Peyer's patch (tissue), 4 donors: ENCODE data around the gene TMC6. TPM values are rescaled to one million over a fixed set of nuclear protein-coding genes. Genes with fewer than 3 reads are reported as not detected.
A peak's percentile ranks its signal among the peaks of the same experiment; 100 is the strongest.

ENCODE experiments used
- DNase-seq, 3 donors: peaks; one replicate each; pipeline ENCODE4 v3.0.0-alpha.2; 2017 to 2019
- H3K27ac ChIP-seq, 4 donors: fragments of 200-600 bp; sonication (generic); one replicate each; pipeline ENCODE4 v1.5.1; 2016 to 2019
- H3K27me3 ChIP-seq, 2 donors: fragments of 200-600 bp; sonication (generic); one replicate each; pipeline ENCODE4 v1.5.1; 2019
- H3K36me3 ChIP-seq, 3 donors: fragments of 200-600 bp; sonication (generic); one replicate each; pipeline ENCODE4 v1.5.1; 2016 to 2019
- H3K4me1 ChIP-seq, 4 donors: fragments of 200-600 bp; sonication (generic); one replicate each; pipeline ENCODE4 v1.5.1; 2016 to 2019
- H3K4me3 ChIP-seq, 4 donors: fragments of 200-600 bp; sonication (generic); 1 replicate in 3 of 4; 2 replicates in 1 of 4; pipeline ENCODE4 v1.5.1; 2016 to 2019; ENCODE audit warnings: mild to moderate bottlenecking in 1 of 4
- H3K9me3 ChIP-seq, 4 donors: fragments of 200-600 bp; sonication (generic); one replicate each; pipeline ENCODE4 v1.5.1; 2016 to 2019; ENCODE audit warnings: mild to moderate bottlenecking in 1 of 4
- CTCF ChIP-seq, 6 experiments: fragments of 450-650 bp in 4 of 6; fragments of 200-600 bp in 2 of 6; sonication (generic) in 1 of 6; IDR thresholded peaks; one replicate each; pipeline ENCODE4 v1.5.1; 2017 to 2019; ENCODE audit warnings: antibody characterized with exemption in 6 of 6, mild to moderate bottlenecking in 3 of 6, moderate library complexity in 1 of 6
- POLR2A ChIP-seq, 2 donors: fragments of 450-650 bp; IDR thresholded peaks; one replicate each; pipeline ENCODE4 v1.5.1; 2017; ENCODE audit warnings: antibody characterized with exemption in 2 of 2, mild to moderate bottlenecking in 2 of 2, moderate library complexity in 2 of 2
- total RNA-seq, 4 donors: library from RNA; depleted of rRNA; stranded (reverse); fragments of >200 nt; gene quantifications; one replicate each; pipeline ENCODE4 v1.1.0, GENCODE V29; 2016

The TMC6 gene
- total RNA-seq, 4 donors from 2014 or later, result 54.5 to 107 (median 94.9) TPM

- peak overlapping the region in 3 of 4 donors; percentile 5 to 99 (median 84) for H3K27ac ChIP-seq
- no peak for DNase-seq
- H3K27me3 ChIP-seq, result no peaks in the 10 kb centered on the region
- TF ChIP-seq POLR2A (IDR thresholded peaks at IDR 0.05) (no peak), CTCF (IDR thresholded peaks at IDR 0.05) (no peak)
- H3K36me3 ChIP-seq, result peaks cover 0 to 50% (median 0%) of the 10 kb centered on the region in 3 donors
- no peaks in the 10 kb centered on the region for H3K9me3 ChIP-seq
- H3K4me1 ChIP-seq, result peaks cover 0 to 69% (median 44%) of the 10 kb centered on the region in 4 donors
- H3K4me3 ChIP-seq, result no peak overlapping the region
These were observed 5.2 kb downstream of the TMC6 start for GRCh38 chr17:78123258-78123929.

DNA sequence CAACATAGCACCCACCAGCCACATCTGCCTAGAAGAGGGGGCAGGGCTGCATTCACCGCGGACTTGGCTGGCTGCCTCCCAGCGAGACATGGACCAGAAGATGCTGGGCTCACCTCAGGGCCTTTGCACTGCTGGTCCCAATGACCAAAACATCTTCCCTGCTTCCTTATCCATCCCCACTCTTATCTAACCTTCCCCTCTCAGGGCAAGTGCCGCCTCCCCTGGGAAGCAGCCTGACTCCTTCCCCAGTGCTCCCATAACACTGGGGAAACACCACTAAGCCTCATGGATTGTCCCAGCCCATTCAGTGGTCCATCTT is 5.7 kb downstream of the TMC6 start:
- H3K4me1 ChIP-seq, result peaks cover 0 to 68% (median 45%) of the 10 kb centered on the region in 4 donors
- H3K4me3 ChIP-seq, result no peak overlapping the region
- peaks cover 0 to 50% (median 0%) of the 10 kb centered on the region in 3 donors for H3K36me3 ChIP-seq
- H3K27me3 ChIP-seq, result no peaks in the 10 kb centered on the region
- TF ChIP-seq CTCF (IDR thresholded peaks at IDR 0.05) (no peak), POLR2A (IDR thresholded peaks at IDR 0.05) (no peak)
- H3K27ac ChIP-seq, result peak overlapping the region in 2 of 4 donors; percentile 60 to 99
- no peaks in the 10 kb centered on the region for H3K9me3 ChIP-seq
- no peak for DNase-seq

GRCh38 chr17:78122216-78122930 is 6.2 kb downstream of the TMC6 start:
- Histone ChIP-seq H3K27ac (peak overlapping the region; percentile 45 to 99 (median 61)), H3K36me3 (peaks cover 0 to 50% (median 0%) of the 10 kb centered on the region in 3 donors), H3K9me3 (no peaks in the 10 kb centered on the region), H3K4me1 (peaks cover 0 to 63% (median 45%) of the 10 kb centered on the region in 4 donors), H3K4me3 (peak overlapping the region in 2 of 4 donors; percentile 26 to 28), H3K27me3 (no peaks in the 10 kb centered on the region)
- TF ChIP-seq CTCF (IDR thresholded peaks at IDR 0.05), result no peak
- no peak for TF ChIP-seq POLR2A (IDR thresholded peaks at IDR 0.05)
- DNase-seq, result peak in 1 of 3 donors; percentile 53

- DNase-seq, result no peak
- Histone ChIP-seq H3K9me3 (no peaks in the 10 kb centered on the region), H3K27me3 (no peaks in the 10 kb centered on the region), H3K27ac (peak overlapping the region; percentile 45 to 99 (median 61)), H3K4me1 (peaks cover 0 to 57% (median 44%) of the 10 kb centered on the region in 4 donors), H3K4me3 (peak overlapping the region in 2 of 4 donors; percentile 26 to 28), H3K36me3 (peaks cover 0 to 50% (median 0%) of the 10 kb centered on the region in 3 donors)
- TF ChIP-seq CTCF (IDR thresholded peaks at IDR 0.05) (no peak), POLR2A (IDR thresholded peaks at IDR 0.05) (no peak)
These were observed 6.7 kb downstream of the TMC6 start for GRCh38 chr17:78121801-78122215.

DNA sequence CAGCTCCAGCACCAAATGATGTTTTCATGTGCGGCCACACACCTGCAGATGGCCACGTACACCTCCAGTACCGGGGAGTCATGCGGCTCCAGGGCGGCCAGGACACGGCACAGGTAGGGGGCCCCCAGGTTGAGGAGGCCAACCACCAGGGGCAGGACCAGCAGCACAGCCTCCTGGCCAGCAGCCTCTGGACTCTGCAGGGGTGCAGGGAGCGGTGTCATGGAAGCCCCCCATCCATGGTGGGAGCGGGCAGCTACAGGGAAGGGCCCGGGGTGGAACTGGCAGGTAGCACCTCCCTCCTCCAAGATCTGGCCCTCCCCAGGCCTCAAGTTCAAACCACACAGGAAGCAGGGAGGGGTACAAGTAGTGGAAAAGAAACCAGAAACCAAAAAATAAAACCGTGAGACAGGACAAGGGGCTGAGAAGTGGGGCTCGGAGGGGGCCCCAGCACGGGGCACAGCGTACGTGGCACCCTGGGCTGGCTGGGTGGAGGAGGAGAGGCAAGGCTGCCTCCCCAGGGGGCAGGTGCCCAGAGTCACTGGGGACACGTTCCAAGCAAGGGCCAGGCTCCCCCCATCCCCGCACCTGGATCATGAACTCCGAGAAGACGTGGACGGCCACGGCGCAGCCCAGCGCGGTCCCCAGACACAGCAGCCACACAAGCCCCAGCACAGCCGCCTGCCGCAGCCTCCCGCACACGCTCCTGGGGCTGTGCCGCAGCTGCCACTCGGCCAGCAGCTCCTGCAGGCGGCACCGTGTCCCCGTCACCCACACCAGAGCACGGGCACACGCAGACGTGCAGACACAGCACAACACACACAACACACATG is 7.4 kb downstream of the TMC6 start:
- H3K27ac ChIP-seq, result peak overlapping the region; percentile 45 to 99 (median 61)
- H3K9me3 ChIP-seq, result no peaks in the 10 kb centered on the region
- DNase-seq, result peak in 2 of 3 donors; percentile 79 to 83
- TF ChIP-seq POLR2A (IDR thresholded peaks at IDR 0.05), result no peak
- no peak for TF ChIP-seq CTCF (IDR thresholded peaks at IDR 0.05)
- H3K4me1 ChIP-seq, result peaks cover 0 to 51% (median 37%) of the 10 kb centered on the region in 4 donors
- H3K4me3 ChIP-seq, result peak overlapping the region in 2 of 4 donors; percentile 26 to 28
- H3K36me3 ChIP-seq, result peaks cover 0 to 48% (median 0%) of the 10 kb centered on the region in 3 donors
- no peaks in the 10 kb centered on the region for H3K27me3 ChIP-seq
